GM12892 (cell line): Measurements from ENCODE around the gene CMTM6.

Experiments used
- POLR2A ChIP-seq: IDR thresholded peaks from 2 replicates; pipeline ENCODE4 v1.6.1; 2011; ENCODE audit warnings: low read depth, low read length, control low read depth
- POLR2AphosphoS5 ChIP-seq: IDR thresholded peaks from 2 replicates; pipeline ENCODE4 v1.6.1; 2011; ENCODE audit warnings: low read depth, low read length, control low read depth

DNA sequence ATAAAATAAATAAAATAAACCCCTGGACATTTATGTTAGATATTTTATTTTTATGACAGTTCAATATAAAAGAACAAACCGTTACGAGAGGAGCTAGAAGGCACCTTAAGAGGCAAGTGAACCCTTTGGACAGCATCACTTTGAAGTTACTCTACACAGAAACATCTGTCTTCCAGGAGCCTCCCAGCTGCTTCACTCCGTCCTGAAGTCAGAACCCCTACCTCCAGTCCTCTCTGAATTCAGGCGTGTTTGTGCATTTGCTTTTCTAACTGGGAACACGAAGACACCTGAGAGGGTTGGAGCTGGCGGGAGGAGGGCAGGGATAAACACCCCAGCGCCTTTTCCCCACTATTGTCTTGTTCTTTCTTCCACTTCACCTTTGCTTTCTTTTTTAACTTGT lies 64.8 kb downstream of the CMTM6 start:
- no peak for TF ChIP-seq POLR2AphosphoS5
- TF ChIP-seq POLR2A = no peak
